ENCODE measurements around the gene KRI1.
"Not testable (repeated sequence)": the region's sequence is repeated elsewhere in the genome, so short reads cannot be mapped to it uniquely, and the experiment has no call there.

The KRI1 gene

GRCh38 chr19:10586396-10586795 is 20.6 kb upstream of the KRI1 start:
- Mint-ChIP-seq H3K4me1 (ENCODE audit: low read depth) (peaks cover 8% of the 10 kb centered on the region), H3K36me3 (peaks cover 3% of the 10 kb centered on the region), H3K4me3 (no peak overlapping the region), H3K9me3 (ENCODE audit: low read depth) (no peaks in the 10 kb centered on the region), H3K27ac (no peak overlapping the region), H3K27me3 (peaks cover 9% of the 10 kb centered on the region)

GRCh38 chr19:10583036-10583776 is 17.4 kb upstream of the KRI1 start:
- Mint-ChIP-seq H3K9me3 (ENCODE audit: low read depth) (no peaks in the 10 kb centered on the region), H3K27me3 (peaks cover 6% of the 10 kb centered on the region), H3K4me1 (ENCODE audit: low read depth) (peaks cover 13% of the 10 kb centered on the region), H3K27ac (no peak overlapping the region), H3K4me3 (no peak overlapping the region), H3K36me3 (peaks cover 3% of the 10 kb centered on the region)

GRCh38 chr19:10582091-10582490 is 16.3 kb upstream of the KRI1 start:
- H3K9me3 Mint-ChIP-seq (ENCODE audit: low read depth): no peaks in the 10 kb centered on the region
- H3K27ac Mint-ChIP-seq: no peak overlapping the region
- peaks cover 7% of the 10 kb centered on the region for H3K4me1 Mint-ChIP-seq (ENCODE audit: low read depth)
- no peak overlapping the region for H3K4me3 Mint-ChIP-seq
- no peaks in the 10 kb centered on the region for H3K36me3 Mint-ChIP-seq
- H3K27me3 Mint-ChIP-seq: no peaks in the 10 kb centered on the region

- H3K9me3 Mint-ChIP-seq (ENCODE audit: low read depth): no peaks in the 10 kb centered on the region
- H3K27ac Mint-ChIP-seq: no peak overlapping the region
- no peaks in the 10 kb centered on the region for H3K27me3 Mint-ChIP-seq
- H3K36me3 Mint-ChIP-seq: no peaks in the 10 kb centered on the region
- peaks cover 7% of the 10 kb centered on the region for H3K4me1 Mint-ChIP-seq (ENCODE audit: low read depth)
- H3K4me3 Mint-ChIP-seq: no peak overlapping the region
Observed at GRCh38 chr19:10580979-10581631, 15.3 kb upstream of the KRI1 start.

GRCh38 chr19:10577951-10578350 is 12.1 kb upstream of the KRI1 start:
- Mint-ChIP-seq H3K4me3 (no peak overlapping the region), H3K27me3 (no peaks in the 10 kb centered on the region), H3K36me3 (no peaks in the 10 kb centered on the region), H3K4me1 (ENCODE audit: low read depth) (peaks cover 5% of the 10 kb centered on the region), H3K9me3 (ENCODE audit: low read depth) (no peaks in the 10 kb centered on the region), H3K27ac (no peak overlapping the region)

GRCh38 chr19:10575011-10575716 is 9.4 kb upstream of the KRI1 start:
- peaks cover 8% of the 10 kb centered on the region for H3K4me1 Mint-ChIP-seq (ENCODE audit: low read depth)
- H3K36me3 Mint-ChIP-seq: no peaks in the 10 kb centered on the region
- H3K27me3 Mint-ChIP-seq: no peaks in the 10 kb centered on the region
- no peak overlapping the region for H3K27ac Mint-ChIP-seq
- no peaks in the 10 kb centered on the region for H3K9me3 Mint-ChIP-seq (ENCODE audit: low read depth)
- H3K4me3 Mint-ChIP-seq: no peak overlapping the region

GRCh38 chr19:10574462-10574861 is 8.7 kb upstream of the KRI1 start:
- no peak overlapping the region for H3K4me3 Mint-ChIP-seq
- H3K36me3 Mint-ChIP-seq: no peaks in the 10 kb centered on the region
- H3K9me3 Mint-ChIP-seq (ENCODE audit: low read depth): no peaks in the 10 kb centered on the region
- no peaks in the 10 kb centered on the region for H3K27me3 Mint-ChIP-seq
- peaks cover 10% of the 10 kb centered on the region for H3K4me1 Mint-ChIP-seq (ENCODE audit: low read depth)
- H3K27ac Mint-ChIP-seq: no peak overlapping the region

GRCh38 chr19:10573793-10574192 is 8.0 kb upstream of the KRI1 start:
- not testable (repeated sequence) for H3K27ac Mint-ChIP-seq; H3K9me3 Mint-ChIP-seq (ENCODE audit: low read depth); H3K4me3 Mint-ChIP-seq; H3K36me3 Mint-ChIP-seq; H3K27me3 Mint-ChIP-seq
- peaks cover 14% of the 10 kb centered on the region for H3K4me1 Mint-ChIP-seq (ENCODE audit: low read depth)

GRCh38 chr19:10568826-10569651 is 3.2 kb upstream of the KRI1 start, which contains the start of gene CDKN2D:
Gene CDKN2D, minus strand, starts transcription at chr19:10568979. Its CDS starts 326 bp downstream, at chr19:10568653.
- H3K27ac Mint-ChIP-seq: peak within 1 kb of the TSS; percentile 97
- peak within 1 kb of the TSS; percentile 98 for H3K4me3 Mint-ChIP-seq
- H3K27me3 Mint-ChIP-seq: no peaks in the 10 kb centered on the region
- no peaks in the 10 kb centered on the region for H3K9me3 Mint-ChIP-seq (ENCODE audit: low read depth)
- H3K36me3 Mint-ChIP-seq: peaks cover 3% of the 10 kb centered on the region
- peaks cover 44% of the 10 kb centered on the region for H3K4me1 Mint-ChIP-seq (ENCODE audit: low read depth)

- Mint-ChIP-seq H3K4me3 (peak overlapping the region; percentile 98), H3K4me1 (ENCODE audit: low read depth) (peaks cover 47% of the 10 kb centered on the region), H3K27ac (peak overlapping the region; percentile 93), H3K9me3 (ENCODE audit: low read depth) (no peaks in the 10 kb centered on the region), H3K36me3 (peaks cover 3% of the 10 kb centered on the region), H3K27me3 (no peaks in the 10 kb centered on the region)
Observed at GRCh38 chr19:10568062-10568825, 2.4 kb upstream of the KRI1 start.

GRCh38 chr19:10567656-10568055 is 1.8 kb upstream of the KRI1 start:
- peaks cover 48% of the 10 kb centered on the region for H3K4me1 Mint-ChIP-seq (ENCODE audit: low read depth)

GRCh38 chr19:10566658-10567410 is 1.0 kb upstream of the KRI1 start:
- Mint-ChIP-seq H3K9me3 (ENCODE audit: low read depth) (no peaks in the 10 kb centered on the region), H3K27me3 (no peaks in the 10 kb centered on the region), H3K27ac (peak overlapping the region; percentile 93), H3K4me1 (ENCODE audit: low read depth) (peaks cover 44% of the 10 kb centered on the region), H3K36me3 (peaks cover 3% of the 10 kb centered on the region), H3K4me3 (peak overlapping the region; percentile 98)

More at GRCh38 chr19:10567656-10568055, 1.8 kb upstream of the KRI1 start:
- H3K27me3 Mint-ChIP-seq: no peaks in the 10 kb centered on the region
- peak overlapping the region; percentile 93 for H3K27ac Mint-ChIP-seq
- peaks cover 3% of the 10 kb centered on the region for H3K36me3 Mint-ChIP-seq
- H3K9me3 Mint-ChIP-seq (ENCODE audit: low read depth): no peaks in the 10 kb centered on the region
- peak overlapping the region; percentile 98 for H3K4me3 Mint-ChIP-seq

GRCh38 chr19:10566408-10566657 is 523 bp upstream of the KRI1 start:
- peaks cover 3% of the 10 kb centered on the region for H3K36me3 Mint-ChIP-seq
- no peaks in the 10 kb centered on the region for H3K9me3 Mint-ChIP-seq (ENCODE audit: low read depth)
- peaks cover 47% of the 10 kb centered on the region for H3K4me1 Mint-ChIP-seq (ENCODE audit: low read depth)
- peak overlapping the region; percentile 98 for H3K4me3 Mint-ChIP-seq
- H3K27me3 Mint-ChIP-seq: no peaks in the 10 kb centered on the region
- peak overlapping the region; percentile 93 for H3K27ac Mint-ChIP-seq

Measured in activated naive CD8-positive, alpha-beta T cell (primary cell).